GM21423 (cell line): ENCODE measurements around the gene CCDC13.

ENCODE experiments used
- ATAC-seq: cut with Tn5 transposase; IDR thresholded peaks from one replicate; pipeline ENCODE4 v1.9.1; 2021; ENCODE audit warnings: mild to moderate bottlenecking, moderate library complexity; ENCODE audit not compliant: unreplicated experiment

The CCDC13 gene

DNA sequence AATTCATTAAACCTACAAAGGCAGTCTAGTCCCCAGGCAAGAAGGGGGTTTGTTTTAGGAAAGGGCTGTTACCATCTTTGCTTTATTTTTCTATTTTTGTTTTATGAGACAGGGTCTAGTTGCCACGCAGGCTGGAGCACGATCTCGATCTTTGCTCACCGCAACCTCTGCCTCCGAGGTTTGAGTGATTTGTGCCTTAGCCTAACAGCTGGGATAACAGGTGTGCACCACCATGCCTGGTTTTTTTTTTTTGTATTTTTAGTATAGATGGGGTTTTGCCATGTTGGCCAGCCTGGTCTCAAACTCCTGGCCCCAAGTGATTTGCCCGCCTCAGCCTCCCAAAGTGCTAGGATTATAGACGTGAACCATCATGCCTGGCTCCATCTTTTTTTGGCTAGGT lies 26.3 kb upstream of the CCDC13 start:
- ATAC-seq = no peak

DNA sequence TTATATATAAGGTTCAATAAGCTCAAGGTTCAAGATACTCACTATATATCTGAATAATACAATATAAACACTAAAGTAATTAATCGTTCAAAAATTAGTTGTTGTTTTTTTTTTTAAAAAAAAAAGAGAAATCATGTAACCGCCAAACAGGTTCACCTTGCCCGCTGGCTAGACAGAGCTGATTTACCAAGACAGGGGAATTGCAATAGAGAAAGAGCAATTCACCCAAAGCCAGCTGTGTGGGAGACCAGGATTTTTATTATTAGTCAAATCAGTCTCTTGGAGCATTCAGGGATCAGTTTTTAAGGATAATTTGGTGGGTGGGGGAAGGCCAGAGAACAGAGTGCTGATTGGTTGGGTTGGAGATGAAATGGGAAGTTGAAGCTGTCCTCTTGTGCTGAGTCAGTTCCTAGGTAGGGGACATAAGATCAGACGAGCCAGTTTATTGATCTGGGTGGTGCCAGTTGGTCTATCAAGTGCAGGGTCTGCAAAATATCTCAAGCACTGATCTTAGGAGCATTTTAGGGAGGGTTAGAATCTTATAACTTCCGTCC lies 23.4 kb upstream of the CCDC13 start:
- no peak for ATAC-seq

- no peak for ATAC-seq
Observed at GRCh38 chr3:42795621-42796181, 22.6 kb upstream of the CCDC13 start.

GRCh38 chr3:42790714-42791229 lies 17.7 kb upstream of the CCDC13 start:
- no peak for ATAC-seq

- no peak for ATAC-seq
Observed at GRCh38 chr3:42786631-42787030, 13.6 kb upstream of the CCDC13 start.

- no peak for ATAC-seq
Observed at GRCh38 chr3:42786212-42786611, 13.2 kb upstream of the CCDC13 start.

- no peak for ATAC-seq
Observed at GRCh38 chr3:42780892-42781700, 8.0 kb upstream of the CCDC13 start.

DNA sequence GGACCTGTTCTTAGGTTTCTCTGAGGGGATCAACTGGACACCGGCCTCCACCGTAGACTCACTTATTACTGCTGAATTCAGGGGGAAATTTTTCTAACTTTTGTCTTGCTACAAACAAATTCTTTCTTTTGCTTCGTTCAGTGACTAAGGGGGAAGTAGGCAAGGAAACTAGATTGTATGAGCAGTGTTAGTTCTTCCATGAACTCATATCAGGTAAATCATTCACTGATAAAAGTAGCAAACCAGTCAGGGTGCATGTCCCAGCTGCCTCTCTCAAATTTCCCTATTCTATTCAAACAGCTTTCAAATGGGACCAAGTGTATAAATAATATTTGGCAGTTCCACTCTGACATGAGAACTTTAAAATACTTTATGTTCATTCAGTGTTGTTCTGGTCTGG lies 7.3 kb upstream of the CCDC13 start:
- ATAC-seq = no peak

DNA sequence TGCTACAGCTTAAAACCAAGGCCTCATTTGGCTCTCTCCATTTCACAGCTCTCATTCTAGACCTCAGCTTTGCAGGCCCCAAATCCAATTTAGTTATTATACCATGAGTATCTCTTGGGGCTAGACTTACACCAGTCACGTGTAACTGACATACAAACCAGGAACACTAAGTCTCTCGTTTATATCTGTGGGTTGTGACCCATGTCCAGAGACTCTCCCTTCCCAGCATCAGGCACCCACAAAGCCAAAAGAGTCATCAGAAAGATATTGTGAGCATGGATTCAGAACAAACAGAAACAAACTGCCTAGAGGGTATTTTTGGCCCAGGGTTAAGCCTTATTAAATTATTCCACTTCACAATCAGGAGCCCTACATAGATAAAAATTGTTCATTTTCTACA lies 5.6 kb upstream of the CCDC13 start:
- no peak for ATAC-seq

- ATAC-seq = peak; percentile 2
Observed at GRCh38 chr3:42773409-42773751, 327 bp upstream of the CCDC13 start.

- no peak for ATAC-seq
Observed at GRCh38 chr3:42771271-42771670, 1.8 kb downstream of the CCDC13 start.

GRCh38 chr3:42769477-42770131 lies 3.4 kb downstream of the CCDC13 start:
- ATAC-seq = no peak

- no peak for ATAC-seq
Observed at GRCh38 chr3:42764561-42765295, 8.3 kb downstream of the CCDC13 start.

- ATAC-seq = no peak
Observed at GRCh38 chr3:42764115-42764514, 8.9 kb downstream of the CCDC13 start.

DNA sequence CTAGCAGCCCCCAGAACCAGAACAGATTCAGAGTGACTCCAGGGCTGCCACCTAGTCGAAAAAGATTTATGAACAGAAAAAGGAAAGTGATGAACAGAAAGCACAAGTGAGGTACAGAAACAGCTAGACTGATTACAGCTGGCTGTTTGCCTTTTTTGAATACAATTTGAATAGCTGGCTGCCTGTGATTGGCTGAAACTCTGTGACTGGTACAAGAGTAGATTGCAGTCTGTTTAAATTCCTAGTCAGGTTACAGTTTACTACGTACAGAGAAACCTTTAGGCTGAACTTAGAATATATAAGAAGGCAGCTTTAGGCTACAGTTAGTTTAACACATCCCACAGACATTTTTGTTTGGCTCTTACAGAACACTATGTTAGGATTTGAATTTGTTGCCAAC lies 10.0 kb downstream of the CCDC13 start:
- no peak for ATAC-seq

DNA sequence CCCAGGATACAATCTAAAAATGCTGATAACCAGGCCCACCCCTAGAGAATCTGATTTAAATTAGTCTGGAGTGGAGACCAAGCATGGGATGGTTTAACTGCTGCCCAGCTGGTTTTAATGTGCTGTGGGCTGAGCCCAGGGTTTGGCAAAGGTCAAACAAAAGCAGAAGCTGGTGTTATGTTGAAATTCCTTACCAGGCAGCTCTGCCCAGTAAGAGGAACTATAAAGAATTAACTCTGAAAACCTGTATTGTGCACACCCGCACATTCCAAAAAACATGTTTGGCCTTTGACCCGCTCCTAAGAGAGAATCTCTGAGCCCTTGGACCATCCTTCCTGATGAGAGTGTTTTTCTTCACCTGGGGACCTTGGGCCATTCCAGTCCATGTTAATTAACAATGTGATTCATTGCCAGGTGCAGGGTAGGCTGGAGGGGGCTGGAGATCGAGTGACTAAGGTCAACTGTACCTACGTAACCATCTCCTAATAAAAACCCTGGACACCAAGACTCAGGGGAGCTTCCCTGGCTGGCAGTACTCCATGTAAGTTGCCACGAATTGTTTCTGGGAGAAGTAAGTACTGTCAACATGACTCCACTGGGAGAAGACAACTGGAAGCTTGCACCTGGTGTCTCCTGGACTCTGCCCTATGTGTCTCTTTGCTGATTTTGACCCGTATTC lies 10.9 kb downstream of the CCDC13 start:
- no peak for ATAC-seq

DNA sequence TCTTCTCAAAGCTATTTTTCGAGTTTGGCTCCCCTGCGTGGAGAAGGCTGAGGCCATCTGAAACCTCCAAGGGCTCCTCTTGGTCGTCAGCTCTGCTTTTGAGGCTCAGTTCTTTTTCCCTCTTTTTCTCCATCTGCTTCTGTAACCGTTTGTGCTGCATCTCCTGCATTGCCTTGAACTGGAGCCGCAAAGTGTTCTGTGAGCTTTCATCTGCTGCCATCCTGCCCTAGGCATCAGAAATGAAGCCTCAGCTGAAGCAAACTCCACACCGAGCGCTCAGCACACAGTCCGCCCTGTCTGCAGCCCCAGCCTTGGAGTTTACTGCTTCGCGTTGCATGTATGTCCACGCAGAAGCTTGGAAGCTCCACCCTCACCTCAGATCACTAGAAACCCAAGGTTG lies 14.9 kb downstream of the CCDC13 start:
- ATAC-seq = no peak

DNA sequence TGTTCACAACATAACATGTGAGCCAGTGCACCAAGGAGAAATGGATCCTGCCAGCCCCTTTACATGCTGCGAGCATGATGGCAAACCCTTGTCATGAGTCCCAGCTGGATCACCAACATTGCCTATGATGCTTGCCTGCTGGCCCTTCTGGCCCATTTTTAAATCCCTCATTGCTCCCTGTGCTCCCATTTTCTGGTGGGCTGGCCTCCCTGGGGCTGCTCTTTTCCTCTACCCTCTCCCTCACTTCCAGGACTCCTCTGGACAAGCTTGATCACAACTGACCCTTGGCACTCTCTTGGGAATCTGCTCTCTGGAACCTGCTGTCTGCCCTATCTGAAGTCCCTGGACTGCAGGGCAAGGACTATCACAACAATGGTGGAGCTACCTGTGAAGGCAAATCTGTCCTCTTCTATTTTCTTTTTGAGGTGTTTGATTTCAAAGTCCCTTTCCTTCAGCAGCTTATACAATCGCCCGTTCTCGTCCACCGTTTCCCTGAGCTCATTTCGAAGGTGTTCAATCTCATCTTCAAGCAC lies 16.3 kb downstream of the CCDC13 start:
- ATAC-seq = no peak

- no peak for ATAC-seq
Observed at GRCh38 chr3:42755681-42756578, 17.1 kb downstream of the CCDC13 start.
